Measurements from ENCODE around the gene NXPH1.

DNA sequence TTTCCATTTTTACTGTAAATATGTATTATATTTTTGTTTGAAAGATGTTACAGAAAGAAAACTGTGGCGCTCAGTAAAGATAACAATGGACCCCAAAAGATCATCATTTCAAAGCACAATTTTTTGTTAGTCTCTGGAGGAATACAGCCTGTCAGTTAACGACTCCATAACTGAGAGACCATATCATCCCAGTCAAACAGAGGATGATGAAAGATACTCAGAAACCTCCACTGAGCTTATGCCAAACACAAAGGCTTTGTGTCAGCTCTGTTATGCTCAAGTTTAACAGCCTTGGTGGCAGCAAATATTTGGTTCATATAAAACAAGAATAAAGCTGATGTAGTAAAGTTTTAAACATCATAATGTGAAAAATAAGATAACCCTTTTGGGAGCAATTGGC is 345.1 kb downstream of the NXPH1 start:
- TF ChIP-seq CTCF (IDR thresholded peaks at IDR 0.05) (no peak), POLR2A (IDR thresholded peaks at IDR 0.05) (no peak)
